Glutamatergic neuron (in vitro differentiated cells): ENCODE results near the gene BRWD1. TPM values are rescaled to one million over a fixed set of nuclear protein-coding genes. Genes with fewer than 3 reads are reported as not detected.

ENCODE experiments used
- DNase-seq: peaks from one replicate; pipeline ENCODE4 v3.0.0; 2022
- H3K27ac Mint-ChIP-seq: one replicate; pipeline ENCODE4 v1.8.0; 2020; ENCODE audit warnings: mild to moderate bottlenecking, mixed read lengths, inconsistent platforms; ENCODE audit not compliant: unreplicated experiment
- H3K27me3 Mint-ChIP-seq: one replicate; pipeline ENCODE4 v1.8.0; 2020; ENCODE audit warnings: mild to moderate bottlenecking, moderate library complexity, mixed read lengths, inconsistent platforms; ENCODE audit not compliant: unreplicated experiment
- H3K36me3 Mint-ChIP-seq: one replicate; pipeline ENCODE4 v1.8.0; 2020; ENCODE audit warnings: mild to moderate bottlenecking, mixed read lengths, inconsistent platforms; ENCODE audit not compliant: unreplicated experiment
- H3K4me1 Mint-ChIP-seq: one replicate; pipeline ENCODE4 v1.8.0; 2020; ENCODE audit warnings: mild to moderate bottlenecking, low read depth, mixed read lengths, inconsistent platforms; ENCODE audit not compliant: unreplicated experiment
- H3K4me3 Mint-ChIP-seq: one replicate; pipeline ENCODE4 v1.8.0; 2020; ENCODE audit warnings: mild to moderate bottlenecking, mixed read lengths, inconsistent platforms; ENCODE audit not compliant: unreplicated experiment
- H3K9me3 Mint-ChIP-seq: one replicate; pipeline ENCODE4 v1.8.0; 2020; ENCODE audit warnings: mild to moderate bottlenecking, moderate library complexity, mixed read lengths, inconsistent platforms; ENCODE audit not compliant: unreplicated experiment
- total RNA-seq: library from RNA; stranded (reverse); fragmentation: NEBNext Ultra II Directional; extraction: Animal tissue kit (Norgen Biotek cat#: 25700); gene quantifications from one replicate; pipeline ENCODE4 v1.2.1, GENCODE V29; 2021; ENCODE audit not compliant: unreplicated experiment
- TF ChIP-seq, protein P1 (sequence below): fragments of 200-600 bp; sonication (generic); IDR thresholded peaks from one replicate; pipeline ENCODE4 v1.5.0; 2021; ENCODE audit not compliant: partially characterized antibody, unreplicated experiment

The BRWD1 gene
- total RNA-seq, 1 donor from 2014 or later = 64.6 TPM

DNA sequence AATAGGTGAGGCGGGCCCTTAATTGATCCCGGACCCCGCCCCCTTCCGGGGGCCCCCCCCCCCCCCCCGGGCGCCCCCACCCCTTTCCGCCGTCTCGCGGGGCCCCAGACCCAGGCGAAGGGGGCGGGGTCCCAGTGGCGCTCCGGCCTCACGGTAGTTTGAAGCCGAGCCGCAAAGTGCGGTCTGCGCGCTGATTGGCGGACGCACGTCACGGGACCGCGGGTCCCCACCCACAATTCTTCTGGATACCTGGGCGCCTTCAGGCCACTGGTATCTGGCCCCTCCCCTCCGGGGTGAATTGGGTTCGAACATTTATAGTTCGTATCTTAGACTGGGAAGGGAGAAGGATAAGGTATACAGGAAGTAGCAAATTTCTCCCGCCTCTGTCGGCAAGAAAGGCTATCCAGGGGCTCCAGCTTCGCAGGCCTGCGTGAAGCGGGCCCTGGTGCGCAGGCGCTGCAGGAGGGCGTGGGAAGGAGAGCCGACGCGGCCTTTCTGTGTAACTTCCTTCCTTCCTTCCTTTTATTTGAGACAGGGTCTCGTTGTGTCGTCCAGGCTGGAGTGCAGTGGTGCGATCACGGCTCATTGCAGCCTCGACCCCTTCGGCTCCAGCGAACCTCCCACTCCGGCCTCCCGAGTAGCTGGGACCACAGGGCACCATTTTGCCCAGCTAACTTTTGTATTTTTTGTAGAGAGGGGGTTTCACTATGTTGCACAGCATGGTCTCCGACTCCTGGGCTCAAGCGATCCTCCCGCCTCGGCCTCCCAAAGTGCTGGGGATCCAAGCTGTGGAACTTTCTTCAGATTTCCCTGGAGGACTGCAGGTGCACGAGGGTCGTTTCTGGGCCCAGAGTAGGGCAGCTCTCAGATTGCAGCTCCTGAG lies 36.0 kb upstream of the BRWD1 start:
- H3K27ac Mint-ChIP-seq = peak overlapping the region; percentile 90
- H3K9me3 Mint-ChIP-seq = peaks cover 2% of the 10 kb centered on the region
- TF ChIP-seq, protein P1, sequence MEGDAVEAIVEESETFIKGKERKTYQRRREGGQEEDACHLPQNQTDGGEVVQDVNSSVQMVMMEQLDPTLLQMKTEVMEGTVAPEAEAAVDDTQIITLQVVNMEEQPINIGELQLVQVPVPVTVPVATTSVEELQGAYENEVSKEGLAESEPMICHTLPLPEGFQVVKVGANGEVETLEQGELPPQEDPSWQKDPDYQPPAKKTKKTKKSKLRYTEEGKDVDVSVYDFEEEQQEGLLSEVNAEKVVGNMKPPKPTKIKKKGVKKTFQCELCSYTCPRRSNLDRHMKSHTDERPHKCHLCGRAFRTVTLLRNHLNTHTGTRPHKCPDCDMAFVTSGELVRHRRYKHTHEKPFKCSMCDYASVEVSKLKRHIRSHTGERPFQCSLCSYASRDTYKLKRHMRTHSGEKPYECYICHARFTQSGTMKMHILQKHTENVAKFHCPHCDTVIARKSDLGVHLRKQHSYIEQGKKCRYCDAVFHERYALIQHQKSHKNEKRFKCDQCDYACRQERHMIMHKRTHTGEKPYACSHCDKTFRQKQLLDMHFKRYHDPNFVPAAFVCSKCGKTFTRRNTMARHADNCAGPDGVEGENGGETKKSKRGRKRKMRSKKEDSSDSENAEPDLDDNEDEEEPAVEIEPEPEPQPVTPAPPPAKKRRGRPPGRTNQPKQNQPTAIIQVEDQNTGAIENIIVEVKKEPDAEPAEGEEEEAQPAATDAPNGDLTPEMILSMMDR = no peak
- peaks cover 1% of the 10 kb centered on the region for H3K27me3 Mint-ChIP-seq
- H3K4me3 Mint-ChIP-seq = peak overlapping the region; percentile 96
- peaks cover 15% of the 10 kb centered on the region for H3K4me1 Mint-ChIP-seq
- DNase-seq = peak; percentile 98
- H3K36me3 Mint-ChIP-seq = no peaks in the 10 kb centered on the region

DNA sequence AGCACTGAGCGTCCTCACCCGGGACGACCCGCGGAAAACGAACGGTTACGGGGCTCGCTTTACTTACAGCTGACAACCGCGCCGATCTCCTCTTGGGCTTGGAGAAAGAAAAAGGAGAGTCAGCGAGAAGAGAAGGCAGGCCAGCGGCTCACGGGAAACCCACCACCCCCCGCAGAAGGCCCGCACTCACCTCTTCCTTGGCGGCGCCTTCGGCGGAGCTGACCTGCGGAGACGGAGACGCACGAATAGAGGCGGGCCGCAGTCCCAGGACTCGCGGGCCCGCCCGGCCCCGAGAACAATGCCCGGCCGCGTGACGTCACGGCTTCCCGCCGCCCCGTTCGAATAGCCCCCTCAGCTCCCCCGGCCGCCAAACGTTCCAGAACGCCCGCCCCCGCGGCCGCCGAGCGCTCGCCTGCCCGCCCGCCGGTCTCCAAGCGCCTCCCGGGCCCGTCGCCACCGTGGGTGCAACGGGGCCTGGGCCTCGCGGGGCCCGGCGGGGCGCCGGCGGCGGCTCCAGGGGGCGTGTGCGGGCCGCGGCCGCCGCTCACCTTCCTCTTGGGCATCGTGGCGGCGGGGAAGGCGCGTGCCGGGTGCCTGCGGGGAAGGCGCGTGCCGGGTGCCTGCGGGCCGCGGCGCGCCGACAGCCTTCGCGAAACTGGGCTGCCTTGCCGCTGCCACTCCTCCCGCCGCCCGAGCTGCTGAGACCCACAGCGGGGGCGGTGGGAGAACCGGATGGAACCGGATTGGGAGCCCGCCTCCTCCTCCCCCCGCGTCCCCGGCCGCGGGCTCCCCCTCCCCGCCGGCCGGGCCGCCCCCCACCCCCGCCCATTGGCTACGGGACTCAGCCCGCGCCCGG lies 35.2 kb upstream of the BRWD1 start, which contains the start of gene HMGN1:
TSS of gene HMGN1 (minus strand) at position 734 of the 856 bp plus-strand sequence. CDS start at position 563, 171 bp downstream.
- DNase-seq = peak; percentile 90
- TF ChIP-seq, protein P1 = no peak
- H3K9me3 Mint-ChIP-seq = peaks cover 2% of the 10 kb centered on the region
- peak within 1 kb of the TSS; percentile 93 for H3K27ac Mint-ChIP-seq
- peaks cover 15% of the 10 kb centered on the region for H3K4me1 Mint-ChIP-seq
- H3K4me3 Mint-ChIP-seq = peak within 1 kb of the TSS; percentile 96
- peaks cover 3% of the 10 kb centered on the region for H3K27me3 Mint-ChIP-seq
- no peaks in the 10 kb centered on the region for H3K36me3 Mint-ChIP-seq

DNA sequence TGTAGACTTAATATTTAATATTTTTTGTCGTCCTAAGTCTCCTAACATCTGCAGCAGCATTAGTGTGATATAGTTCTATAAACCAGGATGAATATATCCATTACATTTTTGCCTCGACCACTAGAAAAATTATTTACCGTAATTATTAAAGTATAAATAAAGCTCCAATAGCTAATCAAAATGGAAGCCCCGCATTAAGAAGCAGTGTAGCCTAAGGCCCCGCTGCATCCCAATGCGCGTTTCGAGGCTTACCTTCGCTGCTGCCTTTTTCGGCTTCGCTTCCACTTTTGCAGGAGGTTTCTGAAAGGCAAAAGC lies 34.6 kb upstream of the BRWD1 start:
- Mint-ChIP-seq H3K36me3 (no peaks in the 10 kb centered on the region), H3K27me3 (peaks cover 3% of the 10 kb centered on the region), H3K4me3 (peak overlapping the region; percentile 93), H3K27ac (peak overlapping the region; percentile 93), H3K4me1 (peaks cover 15% of the 10 kb centered on the region), H3K9me3 (peaks cover 2% of the 10 kb centered on the region)
- DNase-seq = no peak
- TF ChIP-seq, protein P1 = no peak

DNA sequence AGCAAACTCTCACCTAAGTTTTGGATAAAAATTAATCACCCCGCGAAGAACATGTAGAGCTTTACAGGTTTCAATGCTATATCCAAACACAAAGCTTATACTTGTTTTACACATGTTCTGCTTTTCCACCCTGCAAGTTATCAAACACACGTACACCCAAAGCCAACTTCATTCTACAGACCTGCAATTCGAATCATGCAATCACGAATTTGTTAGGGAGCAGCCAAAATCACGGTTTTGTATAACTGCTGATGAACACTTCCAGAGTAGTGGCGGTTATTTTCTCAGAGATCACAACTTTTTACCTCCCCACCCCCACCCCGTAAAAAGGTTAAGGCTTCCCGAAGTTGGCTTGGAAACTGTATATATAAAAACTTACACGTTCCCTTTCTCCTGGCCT lies 34.1 kb upstream of the BRWD1 start:
- Mint-ChIP-seq H3K27me3 (peaks cover 1% of the 10 kb centered on the region), H3K36me3 (no peaks in the 10 kb centered on the region), H3K27ac (peak overlapping the region; percentile 93), H3K4me3 (peak overlapping the region; percentile 93), H3K4me1 (peaks cover 15% of the 10 kb centered on the region), H3K9me3 (peaks cover 2% of the 10 kb centered on the region)
- no peak for DNase-seq
- TF ChIP-seq, protein P1 = no peak
